HG03520 (cell line): ENCODE measurements around the gene DCP1B.

Experiments
- ATAC-seq: cut with Tn5 transposase; IDR thresholded peaks from one replicate; pipeline ENCODE4 v1.9.1; 2021; ENCODE audit warnings: mild to moderate bottlenecking, moderate library complexity; ENCODE audit not compliant: unreplicated experiment

DCP1B gene

DNA sequence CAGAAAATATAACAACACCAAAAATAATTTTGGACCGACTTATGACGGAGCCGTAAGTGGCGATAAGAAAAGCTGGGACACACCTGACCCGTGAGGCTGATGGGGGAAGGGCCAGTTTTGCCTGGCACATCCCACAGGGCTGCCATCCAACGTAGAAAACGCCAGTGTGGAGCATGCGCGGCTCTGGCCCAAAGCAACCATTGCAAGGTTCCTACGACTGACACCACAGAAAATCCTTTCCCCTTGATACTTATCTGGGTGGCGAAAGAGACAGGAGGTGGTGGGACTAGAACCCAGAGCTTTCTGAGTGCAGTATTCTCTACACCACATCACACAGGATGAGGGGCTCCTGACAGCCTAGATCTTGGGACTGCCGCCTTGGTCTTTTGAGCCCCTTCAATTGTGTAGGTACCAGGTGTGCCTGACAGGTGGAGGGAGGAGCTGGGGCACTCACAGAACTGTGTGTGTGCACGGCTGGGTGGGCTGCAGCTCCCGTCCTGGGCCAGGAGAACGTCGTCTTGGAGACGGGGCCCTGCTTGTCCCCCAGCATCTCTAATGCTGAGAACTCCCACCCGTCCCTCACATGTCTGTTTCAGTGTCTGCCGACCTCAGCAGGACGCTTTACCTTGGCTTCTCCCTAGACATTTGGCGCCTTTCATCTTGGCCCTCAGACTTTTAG, 68.4 kb downstream of the DCP1B start:
- no peak for ATAC-seq

DNA sequence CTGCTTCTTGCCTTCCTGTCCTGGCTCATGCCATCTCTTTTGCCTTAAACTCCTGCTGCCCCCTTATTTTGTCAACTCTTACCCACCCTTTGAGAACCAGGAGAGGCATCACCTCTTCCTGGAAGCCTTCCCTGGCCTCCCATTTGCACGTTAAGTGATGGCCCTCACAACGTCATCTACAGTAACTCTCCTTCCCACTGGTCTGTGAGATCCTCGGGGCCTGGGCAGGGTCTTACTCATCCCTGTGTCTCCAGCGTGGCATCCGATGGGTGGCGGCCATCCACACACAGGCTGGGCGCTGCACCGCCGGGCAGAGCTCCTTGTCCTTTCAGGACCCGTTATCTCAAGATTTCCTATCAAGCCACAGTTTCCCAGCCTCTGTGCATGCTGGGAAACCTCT, 69.0 kb downstream of the DCP1B start:
- ATAC-seq = no peak

- no peak for ATAC-seq
Measured at GRCh38 chr12:1934831-1935230, 69.4 kb downstream of the DCP1B start.

DNA sequence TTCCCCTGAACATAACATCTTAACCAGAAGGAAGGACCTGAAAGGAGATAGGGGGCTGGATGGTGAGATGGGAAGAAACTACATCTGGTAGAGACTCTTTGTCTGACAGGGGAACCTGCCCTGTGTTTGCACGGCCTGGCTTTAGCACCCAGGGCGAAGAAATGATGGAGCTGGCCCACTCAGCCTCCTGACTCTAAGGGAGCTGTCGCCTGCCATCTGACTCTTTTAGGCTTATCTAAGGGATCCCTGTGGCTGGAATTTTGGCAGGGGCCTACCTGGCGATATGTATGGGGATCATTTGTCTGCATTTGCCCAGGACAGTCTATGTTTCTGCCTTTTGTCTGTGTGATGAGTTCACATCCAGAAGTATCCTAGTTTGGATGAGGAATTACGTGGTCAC, 70.2 kb downstream of the DCP1B start:
- ATAC-seq = no peak

DNA sequence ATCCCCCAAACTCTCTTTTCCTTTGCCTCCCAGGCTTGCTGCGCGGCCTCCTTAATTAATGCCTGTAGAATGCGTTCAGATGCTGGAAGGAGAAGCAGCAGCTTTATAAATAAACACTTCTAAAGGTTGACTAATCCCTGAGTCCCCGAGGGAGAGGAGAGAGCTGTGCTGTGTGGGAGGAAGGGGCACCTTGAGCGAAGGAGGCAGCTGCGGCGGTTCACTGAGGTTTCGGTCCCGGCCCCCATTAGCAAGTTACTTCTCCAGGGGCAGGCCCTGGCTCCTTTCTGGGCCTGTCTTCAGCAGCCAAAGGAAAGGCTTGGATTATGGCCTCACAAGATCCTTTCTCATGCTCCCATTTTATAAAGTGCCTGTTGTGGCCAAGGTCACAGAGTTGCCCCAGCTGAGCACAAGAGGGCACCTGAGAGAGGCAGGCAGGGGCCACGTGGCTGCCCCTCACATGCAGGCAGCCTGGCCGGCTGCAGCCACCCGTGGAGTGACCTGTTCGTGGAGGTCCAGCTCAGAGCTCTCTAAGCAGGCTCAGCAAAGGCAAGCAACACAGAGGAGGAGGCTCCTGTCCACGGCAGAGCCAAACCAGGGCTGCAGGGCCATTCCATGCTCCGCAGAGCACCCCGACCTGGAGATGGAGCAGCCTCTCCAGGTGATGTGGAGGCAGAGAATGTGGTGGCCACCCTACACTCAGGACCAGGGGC, 70.8 kb downstream of the DCP1B start:
- peak; percentile 48 for ATAC-seq

GRCh38 chr12:1932264-1932777, 71.9 kb downstream of the DCP1B start:
- ATAC-seq = no peak

DNA sequence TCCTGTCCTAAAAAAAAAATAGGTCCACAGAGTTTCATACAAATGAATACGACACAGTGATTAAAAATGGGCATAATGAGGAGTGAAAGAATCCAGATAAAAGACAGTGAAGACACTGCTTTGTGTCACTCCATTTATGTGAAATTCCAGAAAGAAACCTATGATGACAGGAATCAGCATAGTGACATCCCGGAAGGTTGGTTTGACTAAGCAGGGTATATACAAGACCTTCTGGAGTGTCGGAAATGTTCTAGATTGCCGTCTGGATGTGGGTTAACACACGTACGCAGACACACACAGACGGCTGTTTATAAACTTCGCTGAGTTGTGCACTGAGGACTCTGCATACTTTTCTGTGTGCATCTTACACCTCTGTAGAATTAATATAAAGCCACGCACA, 72.6 kb downstream of the DCP1B start:
- ATAC-seq = no peak

GRCh38 chr12:1930803-1931597, 73.3 kb downstream of the DCP1B start:
- no peak for ATAC-seq

DNA sequence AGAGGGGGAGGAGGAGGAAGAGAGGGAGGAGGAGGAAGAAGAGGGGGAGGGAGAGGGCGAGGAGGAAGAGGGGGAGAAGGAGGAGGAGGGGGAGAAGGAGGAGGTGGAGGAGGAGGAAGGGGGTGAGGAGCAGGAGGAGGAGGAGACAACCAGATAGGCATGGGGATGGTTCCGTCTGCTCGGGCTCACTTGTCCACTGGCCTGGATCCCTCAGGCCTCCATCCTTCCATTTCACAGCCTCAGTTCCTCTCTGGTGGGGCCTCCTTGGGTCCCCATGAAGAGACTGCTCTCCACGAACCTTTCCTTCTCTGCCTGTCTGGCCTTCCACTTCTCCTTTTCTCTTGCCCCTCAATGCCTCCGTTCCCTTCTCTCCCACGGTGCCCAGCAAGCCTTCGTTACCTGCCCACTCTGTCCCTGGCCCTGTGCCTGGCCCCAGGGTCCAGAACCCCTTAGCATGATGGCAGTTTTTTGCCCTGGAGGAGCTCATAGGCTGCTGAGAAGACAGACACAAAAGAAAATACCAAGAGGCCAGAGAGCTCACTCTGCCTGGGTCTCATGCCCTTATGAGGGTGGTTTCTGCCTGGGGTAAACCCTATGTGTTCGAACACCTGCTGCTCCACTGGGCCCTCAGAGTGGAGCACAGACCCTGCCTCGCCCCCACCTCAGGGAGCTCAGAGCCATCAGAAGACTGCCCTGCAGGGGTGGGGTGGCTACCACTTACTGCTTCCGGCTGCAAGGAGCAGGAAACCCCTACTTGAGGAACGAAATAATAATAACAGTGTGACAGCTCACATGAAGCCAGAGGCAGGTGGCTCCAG, 74.1 kb downstream of the DCP1B start:
- ATAC-seq = no peak

DNA sequence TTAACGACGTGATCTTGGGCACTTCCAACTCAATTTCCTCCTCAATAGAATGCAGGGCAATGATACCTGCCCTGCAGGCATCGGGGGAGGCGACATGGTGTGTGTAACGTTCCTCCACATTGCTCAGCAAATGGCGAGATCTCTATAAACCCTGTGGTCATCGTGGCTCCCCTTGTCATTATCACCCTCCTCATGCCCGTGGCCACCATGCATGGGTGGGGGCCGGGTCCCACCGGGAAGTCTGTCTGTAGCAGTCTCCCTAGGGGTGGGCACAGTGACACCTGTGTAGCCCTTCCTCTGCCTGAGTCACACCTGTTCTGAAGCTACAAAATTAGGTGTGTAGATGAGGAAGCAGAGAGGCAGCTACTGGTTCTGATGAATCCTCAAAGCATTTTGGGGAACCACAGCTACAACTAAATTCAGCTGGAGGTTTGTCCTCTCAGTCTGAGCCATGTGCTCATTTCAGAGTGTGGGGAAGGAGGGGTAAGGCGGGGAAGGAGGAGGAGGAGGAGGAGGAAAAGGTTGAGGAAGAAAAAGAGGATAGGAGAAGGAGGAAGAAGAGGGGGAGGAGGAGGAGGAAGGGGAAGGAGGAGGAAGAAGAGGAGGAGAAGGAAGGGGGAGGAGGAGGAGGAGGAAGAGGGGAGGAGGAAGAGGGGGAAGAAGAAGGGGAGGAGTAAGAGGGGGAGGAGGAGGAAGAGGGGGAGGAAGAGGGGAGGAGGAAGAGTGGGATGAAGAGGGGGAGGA, 74.8 kb downstream of the DCP1B start:
- no peak for ATAC-seq

GRCh38 chr12:1928439-1929121, 75.7 kb downstream of the DCP1B start:
- no peak for ATAC-seq

DNA sequence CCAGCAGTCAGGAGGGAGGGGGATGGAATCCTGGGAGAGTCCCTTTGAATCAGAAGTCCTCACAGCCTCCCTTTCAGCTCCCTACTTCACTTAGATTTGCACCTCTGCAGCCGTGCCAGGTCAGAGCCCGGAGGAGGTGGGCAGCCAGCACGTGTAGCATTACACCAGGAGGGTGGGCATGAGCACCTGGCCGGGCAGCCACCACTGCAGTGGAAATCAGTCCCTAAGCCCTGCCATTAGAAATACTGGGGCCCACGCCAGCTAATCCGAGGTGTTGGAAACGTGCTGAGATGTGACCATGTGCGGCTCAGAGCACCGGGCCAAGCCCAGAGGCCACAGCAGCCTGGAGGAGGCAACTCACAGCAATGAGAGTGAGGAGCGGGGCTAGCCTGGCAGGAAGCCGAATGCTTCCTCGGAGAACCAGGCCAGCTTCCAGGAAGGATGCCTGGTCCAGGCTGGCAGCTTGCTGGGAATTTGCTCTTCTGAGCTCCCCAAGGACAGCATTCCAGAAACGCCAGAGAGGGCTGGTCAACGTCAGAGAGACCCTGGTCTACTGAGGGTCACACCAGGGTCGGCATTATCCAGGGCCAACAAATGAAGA, 76.4 kb downstream of the DCP1B start:
- ATAC-seq = no peak

- no peak for ATAC-seq
Measured at GRCh38 chr12:1927051-1927680, 77.1 kb downstream of the DCP1B start.

DNA sequence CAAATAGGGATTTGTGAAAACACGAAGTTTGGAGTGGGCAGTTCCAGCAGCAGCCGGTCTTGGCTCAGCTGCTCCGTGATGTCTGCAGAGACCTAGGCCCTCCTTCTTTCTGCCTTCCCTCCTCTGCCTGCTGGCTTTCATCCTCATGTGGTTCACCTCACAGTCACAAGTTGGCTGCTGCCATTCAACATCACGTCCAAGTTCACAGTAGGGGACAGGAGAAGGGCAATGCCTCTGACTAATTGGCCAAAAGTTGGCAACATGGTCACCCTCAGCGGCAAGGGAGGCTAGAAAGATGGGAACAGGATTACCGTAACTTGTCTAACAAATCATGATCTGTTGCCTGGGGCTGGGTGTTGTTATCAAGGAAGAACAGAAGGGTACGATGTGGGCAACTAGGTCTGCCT, 78.0 kb downstream of the DCP1B start:
- ATAC-seq = no peak

DNA sequence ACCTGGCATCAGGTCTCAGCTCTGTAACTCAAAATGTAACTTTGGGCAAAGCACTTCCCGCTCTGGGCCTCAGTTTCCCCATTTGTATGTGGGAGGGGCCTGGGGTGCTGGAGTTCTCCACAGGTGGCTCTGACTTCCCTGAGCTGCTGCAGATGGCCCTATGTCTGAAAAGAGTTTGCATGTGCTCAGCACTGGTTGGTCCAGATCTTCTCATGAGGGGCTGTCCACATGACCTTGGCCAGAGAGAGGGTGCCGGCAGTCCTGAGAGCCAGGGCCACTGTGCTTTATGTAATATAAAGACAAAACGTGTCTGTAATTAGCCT, 78.6 kb downstream of the DCP1B start:
- ATAC-seq = no peak

GRCh38 chr12:1924996-1925683, 79.1 kb downstream of the DCP1B start:
- no peak for ATAC-seq

DNA sequence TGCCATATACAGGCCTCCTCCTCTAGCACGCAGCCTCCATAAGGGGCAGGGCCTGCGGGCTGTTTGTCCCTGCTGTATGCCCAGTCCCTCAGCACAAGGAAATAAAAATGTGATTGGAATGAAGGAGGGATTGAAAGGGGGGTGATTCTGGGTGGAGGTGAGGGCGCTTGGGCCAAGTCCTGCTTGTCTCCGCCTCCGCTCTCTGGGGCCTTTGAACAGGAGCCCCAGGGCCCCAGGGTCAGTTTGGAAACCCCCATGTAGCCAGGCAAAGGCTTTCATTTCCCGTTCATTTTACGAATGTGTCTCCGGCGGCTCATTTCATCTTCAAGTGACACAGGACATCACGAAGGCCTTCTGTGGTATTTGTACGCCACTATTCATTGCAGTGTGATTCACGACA, 81.3 kb downstream of the DCP1B start:
- no peak for ATAC-seq

- no peak for ATAC-seq
Measured at GRCh38 chr12:1922075-1922709, 82.1 kb downstream of the DCP1B start.
